ENCODE data around the gene HSPA4L.
A peak's percentile ranks its signal among the peaks of the same experiment; 100 is the strongest.

Gene HSPA4L

GRCh38 chr4:127782275-127783025, at the start of gene HSPA4L:
TSS of gene HSPA4L (plus strand) at chr4:127782322. CDS start at chr4:127782551, 229 bp downstream.
- DNase-seq = no peak

GRCh38 chr4:127732623-127733328, 49.3 kb upstream of the HSPA4L start:
- no peak for DNase-seq

DNA sequence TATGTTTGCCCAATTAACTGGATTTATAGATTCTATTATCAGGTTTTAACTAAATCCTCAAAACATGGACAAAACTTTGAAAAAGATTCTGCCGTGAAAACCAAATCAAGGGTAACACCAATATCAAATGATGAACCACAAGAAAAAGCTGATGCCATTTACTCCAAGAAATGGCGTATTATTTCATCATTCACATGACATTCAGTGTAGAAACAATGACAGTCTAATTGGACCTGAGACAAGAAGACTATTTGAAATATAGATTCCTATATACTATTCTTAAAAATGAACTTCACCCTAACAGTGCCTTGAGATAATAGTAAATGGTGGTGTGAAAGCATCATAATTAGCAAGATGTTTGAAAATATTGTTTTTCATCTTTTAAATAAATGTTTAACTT, 47.1 kb upstream of the HSPA4L start:
- DNase-seq = no peak

- DNase-seq = no peak
These were observed 44.8 kb upstream of the HSPA4L start for GRCh38 chr4:127737295-127737694.

GRCh38 chr4:127741247-127741646, 40.9 kb upstream of the HSPA4L start:
- no peak for DNase-seq

- DNase-seq = no peak
These were observed 34.2 kb upstream of the HSPA4L start for GRCh38 chr4:127747883-127748282.

DNA sequence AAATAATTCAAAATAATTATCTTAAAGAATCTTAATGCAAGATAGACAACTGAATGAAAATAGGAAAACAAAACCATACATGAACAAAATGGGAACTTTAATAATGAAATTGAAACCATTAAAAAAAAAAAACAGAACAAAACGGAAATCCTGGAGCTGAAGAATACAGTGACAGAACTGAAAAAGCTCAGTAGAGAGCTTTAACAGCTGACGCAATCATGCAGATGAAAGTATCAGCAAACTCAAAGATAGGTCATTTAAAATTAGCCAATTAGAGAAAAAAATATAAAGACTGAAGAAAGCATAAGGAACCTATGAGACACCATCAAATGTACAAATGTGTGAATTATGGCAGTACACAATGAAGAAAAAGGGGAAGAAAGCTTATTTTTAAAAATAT, 33.2 kb upstream of the HSPA4L start:
- DNase-seq = no peak

DNA sequence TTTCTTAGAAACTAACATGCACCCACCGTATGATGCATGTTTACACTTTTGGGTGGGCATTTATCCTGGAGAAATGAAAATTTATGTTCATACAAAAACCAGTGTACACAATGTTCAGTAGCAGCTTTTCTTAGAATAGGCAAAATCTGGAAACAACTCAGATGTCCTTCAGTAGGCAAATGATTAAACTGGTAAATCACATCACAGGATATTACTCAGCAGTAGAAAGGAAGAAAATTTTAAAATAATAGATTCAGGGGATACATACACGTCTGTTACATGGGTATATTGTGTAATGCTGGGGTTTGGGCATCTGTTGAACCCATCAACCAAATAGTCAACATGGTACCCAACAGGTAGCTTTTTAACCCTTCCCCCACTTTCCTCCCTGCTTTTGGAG, 25.2 kb upstream of the HSPA4L start:
- no peak for DNase-seq

GRCh38 chr4:127759228-127759820, 22.8 kb upstream of the HSPA4L start:
- no peak for DNase-seq

DNA sequence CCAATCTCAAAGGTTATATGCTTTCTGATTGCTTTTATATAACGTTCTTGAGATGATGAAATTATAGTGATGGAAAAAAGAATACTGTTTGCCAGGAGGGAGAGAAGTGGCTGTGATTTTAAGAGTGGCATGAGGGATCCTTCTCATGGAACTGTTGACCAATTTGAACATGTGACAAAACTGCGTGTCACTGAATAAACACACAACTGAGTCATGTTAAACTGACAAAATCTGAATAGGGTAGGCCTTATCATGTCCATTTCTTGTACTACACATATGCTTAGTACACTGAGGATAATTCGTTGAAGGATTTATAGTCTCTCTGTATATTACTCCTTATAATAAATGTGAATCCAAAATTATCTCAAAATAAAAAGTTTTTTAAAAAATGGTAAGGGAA, 22.2 kb upstream of the HSPA4L start:
- DNase-seq = no peak

GRCh38 chr4:127771535-127772275, 10.4 kb upstream of the HSPA4L start:
- no peak for DNase-seq

GRCh38 chr4:127772769-127773671, 9.1 kb upstream of the HSPA4L start:
- DNase-seq = no peak

GRCh38 chr4:127775843-127776242, 6.3 kb upstream of the HSPA4L start:
- no peak for DNase-seq

DNA sequence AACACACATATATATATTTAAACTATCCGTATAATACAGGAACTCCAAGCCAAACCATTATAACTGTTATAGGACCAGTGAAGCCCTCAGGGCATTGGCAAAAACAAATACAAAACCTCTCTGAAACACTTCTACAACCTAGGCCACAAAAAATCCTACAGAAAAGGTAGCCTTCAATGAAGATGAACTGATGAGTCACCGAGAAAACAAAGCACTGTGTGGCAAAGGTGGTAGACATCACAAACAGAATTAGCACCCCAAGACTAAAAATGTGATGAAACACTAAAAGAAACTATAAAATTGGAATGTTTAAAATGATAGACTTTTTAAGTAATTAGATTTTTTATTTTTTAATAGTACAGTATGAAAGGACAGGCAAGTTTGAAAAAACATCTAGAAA, 5.5 kb upstream of the HSPA4L start:
- DNase-seq = no peak

- no peak for DNase-seq
These were observed 4.6 kb upstream of the HSPA4L start for GRCh38 chr4:127777487-127777886.

DNA sequence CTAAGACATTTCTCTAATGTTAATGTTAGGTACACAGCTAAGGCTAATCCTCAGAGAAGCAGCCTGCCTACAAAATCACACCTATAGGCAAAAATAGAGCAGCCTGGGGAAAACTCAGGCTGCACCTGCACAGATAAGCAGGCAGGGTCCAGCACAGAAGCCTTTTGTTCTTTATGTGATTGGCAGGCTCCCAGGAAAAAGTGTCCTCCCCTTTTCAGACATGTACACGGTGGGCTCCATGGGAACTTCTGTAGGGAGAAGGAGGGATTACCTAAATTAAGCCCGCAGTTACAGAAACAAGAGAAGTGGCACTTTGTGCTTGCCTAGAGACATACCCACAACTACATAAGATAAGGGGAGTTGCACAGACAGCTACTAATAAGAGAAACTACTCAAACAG, 4.0 kb upstream of the HSPA4L start:
- no peak for DNase-seq

DNA sequence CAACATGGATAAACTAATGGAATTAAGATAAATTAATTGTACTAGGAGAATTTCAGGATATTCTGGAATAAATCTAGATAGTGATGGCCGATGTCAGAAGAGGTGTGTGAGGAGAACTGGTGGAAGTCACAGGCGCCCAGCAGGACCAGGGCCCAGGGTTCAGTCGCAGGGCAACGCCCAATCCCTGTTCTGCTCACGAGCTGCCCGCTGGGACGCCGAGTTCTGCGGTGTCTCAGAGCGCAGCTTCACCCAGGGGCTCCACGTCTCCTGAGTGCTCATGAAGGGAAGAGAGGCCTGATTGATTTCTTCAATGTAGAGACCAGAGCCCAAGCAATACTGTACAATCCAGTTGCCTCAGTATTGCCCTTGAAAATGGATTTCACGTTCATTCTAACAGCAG, 1.5 kb upstream of the HSPA4L start:
- DNase-seq = no peak

- DNase-seq = peak in 1 of 2 experiments; percentile 11
These were observed 660 bp upstream of the HSPA4L start for GRCh38 chr4:127781300-127782024.

DNA sequence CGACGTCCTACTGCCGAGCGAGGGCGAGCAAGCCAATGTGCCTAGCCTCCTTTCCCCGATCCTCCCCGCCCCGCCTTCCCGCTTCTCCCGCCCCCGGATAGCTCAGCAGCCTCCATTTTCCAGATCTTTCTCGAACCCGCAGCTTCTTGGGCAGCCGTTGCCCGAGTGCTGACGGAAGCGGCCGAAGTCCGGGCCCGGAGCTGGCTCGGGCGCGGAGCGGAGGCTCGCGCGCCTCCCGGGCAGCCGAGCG, 172 bp upstream of the HSPA4L start:
- peak in 1 of 2 experiments; percentile 59 for DNase-seq

DNA sequence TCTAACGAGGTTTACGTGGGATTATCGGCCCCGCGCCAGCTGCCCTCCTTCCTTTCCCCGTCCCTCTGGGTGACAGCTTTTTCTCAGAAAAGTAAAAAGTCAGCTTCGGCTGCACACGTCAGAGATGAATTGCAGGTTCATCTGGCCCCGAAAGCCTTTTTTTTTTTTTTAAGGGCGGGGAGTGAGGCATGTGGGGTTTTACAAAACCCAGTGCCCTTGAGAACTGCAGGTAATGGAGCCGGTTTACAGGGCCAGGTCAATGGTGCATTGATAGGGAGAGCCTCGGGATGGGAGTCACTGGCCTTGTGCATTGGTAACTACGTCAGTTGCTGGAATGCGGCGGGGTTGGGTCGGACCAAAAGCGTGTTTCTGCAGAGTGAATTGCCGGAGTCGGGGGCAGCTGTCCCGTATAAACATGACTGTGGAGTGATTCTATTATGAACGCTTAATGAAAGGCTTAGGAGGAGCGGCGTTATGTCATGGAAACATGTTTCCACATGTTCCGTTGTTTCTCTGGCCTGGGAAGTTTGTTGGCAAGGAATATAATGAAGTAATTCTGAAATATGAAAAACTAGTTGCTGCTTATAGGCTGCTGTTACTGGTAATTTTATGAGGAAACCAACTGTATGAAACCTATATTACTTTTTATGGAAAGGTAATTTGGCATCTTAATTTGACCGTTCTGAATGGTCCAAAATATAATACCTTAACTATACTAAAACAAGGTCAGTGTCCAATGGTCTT, 1.1 kb downstream of the HSPA4L start:
- peak in 1 of 2 experiments; percentile 45 for DNase-seq

All from cerebellar nuclear complex (tissue), 1 donor.